CD1c-positive myeloid dendritic cell (primary cell): ENCODE measurements around the gene SPATA21.
A peak's percentile ranks its signal among the peaks of the same experiment; 100 is the strongest.

ENCODE experiments used
- DNase-seq: peaks from one replicate; pipeline ENCODE4 v3.0.0-alpha.2; 2016; ENCODE audit errors: extremely low spot score

The SPATA21 gene

DNA sequence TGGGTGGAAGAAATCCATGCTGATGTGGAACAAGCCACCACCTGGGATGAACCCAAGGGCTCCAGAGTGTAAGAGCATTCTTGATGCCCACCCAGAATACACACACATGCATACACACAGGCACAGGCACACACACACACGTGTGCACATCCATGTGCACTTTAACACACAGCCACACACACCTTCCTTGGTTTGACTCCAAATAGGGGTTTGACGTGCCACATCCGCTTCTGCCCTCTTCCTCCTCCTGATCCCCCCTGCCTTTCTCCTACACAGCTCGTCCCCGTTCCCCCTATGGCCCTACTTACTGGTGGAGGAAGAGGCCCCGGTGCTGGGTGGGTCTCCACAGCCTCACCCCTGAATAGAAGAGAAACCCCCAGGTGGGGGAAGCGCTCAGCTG lies 16.0 kb downstream of the SPATA21 start:
- no peak for DNase-seq

GRCh38 chr1:16420424-16421118 lies 16.7 kb downstream of the SPATA21 start:
- no peak for DNase-seq

DNA sequence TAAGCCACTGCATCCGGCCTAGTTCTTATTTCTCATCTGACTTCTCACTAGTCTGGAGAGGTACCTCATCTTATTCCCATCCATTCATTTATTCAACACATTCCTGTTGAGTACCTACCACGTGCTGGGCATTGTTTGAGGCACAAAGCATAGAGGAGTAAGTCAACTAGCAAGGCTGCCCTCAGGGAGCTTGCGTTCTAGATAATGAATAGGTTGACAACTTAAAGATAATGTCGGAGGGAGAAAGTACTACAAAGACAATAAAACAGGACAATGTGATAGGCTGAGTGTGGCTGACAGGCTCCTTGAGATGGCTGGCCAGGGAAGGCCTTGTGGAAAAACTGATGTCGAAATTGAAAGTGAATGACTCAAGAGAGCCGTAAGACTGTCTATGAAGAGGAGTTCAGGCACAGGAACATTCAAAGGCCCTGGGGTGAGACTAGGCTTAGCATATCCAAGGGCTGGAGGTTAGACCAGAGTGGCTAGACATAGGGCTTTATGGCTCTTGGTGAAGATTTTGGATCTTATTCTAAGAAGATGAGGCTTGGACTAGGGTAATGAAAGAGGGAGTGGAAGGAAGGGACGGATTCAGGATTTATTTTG lies 18.3 kb downstream of the SPATA21 start:
- DNase-seq: no peak

GRCh38 chr1:16413191-16413590 lies 24.0 kb downstream of the SPATA21 start:
- DNase-seq: no peak

DNA sequence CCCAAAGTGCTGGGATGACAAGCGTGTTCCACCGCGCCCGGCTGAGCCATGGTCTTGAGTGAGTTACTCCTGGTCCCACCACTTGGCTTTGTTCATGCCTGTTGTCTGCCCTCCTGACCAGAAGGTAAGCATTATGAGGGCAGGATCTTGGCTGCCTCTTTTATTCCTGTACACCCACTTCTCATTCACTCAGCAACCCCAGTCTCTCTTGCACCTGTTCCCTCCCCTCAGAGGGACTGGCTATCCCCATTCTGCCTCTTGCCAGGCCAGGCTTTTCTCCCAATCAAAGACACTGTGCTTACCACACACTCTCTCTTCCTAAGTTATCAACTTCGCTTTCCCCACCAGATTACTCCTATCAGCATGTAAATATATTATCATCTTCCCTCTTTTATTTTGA lies 26.4 kb downstream of the SPATA21 start:
- no peak for DNase-seq

DNA sequence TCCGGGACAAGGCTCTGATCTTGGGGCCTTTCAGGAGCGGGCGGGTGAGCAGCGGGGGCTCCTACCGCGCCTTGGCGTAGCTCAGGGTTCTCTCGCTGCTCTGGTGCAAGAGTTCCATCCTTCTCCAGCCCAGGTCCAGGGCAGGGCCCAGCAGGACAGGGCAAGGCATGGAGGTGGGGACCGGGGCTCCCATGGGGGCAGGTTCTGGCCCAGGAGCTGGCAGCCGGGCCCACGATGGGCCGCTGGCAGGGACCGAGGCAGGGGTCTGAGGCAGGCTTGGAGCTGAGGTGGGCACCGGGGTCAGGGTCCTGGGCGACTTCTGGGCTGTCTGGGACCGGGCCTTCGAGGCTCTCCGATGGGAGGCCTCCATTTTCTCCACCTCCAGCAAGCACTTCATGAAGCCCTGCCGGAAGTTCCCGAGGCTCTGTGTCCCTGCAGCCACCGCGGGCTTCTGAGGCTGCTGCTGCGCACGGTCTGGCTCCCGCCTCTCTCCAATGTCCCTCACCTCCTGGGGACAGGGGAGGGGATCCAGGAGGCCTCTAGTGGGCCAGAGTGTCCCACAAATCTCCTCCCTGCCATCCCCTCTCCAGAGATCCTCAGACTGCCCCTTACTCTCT lies 27.6 kb downstream of the SPATA21 start:
- DNase-seq: no peak

DNA sequence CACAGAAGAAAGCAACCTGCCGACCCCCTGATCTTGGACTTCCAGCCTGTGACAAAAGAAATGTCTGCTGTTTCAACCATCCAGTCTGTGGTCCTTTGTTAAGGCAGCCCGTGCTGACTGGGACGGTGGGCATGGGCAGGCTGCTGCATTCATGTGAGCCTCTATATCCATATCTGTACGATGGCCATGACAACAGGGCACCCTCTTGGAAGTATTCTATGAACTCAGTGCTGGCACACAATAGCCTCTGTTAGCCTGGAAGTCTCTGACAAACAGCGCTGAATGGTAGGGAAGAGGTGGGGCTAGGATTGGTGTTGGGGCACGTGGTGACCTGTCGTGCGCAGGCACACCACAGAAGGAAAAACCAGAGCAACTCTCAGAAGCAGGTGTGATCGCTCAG lies 30.4 kb downstream of the SPATA21 start:
- no peak for DNase-seq

DNA sequence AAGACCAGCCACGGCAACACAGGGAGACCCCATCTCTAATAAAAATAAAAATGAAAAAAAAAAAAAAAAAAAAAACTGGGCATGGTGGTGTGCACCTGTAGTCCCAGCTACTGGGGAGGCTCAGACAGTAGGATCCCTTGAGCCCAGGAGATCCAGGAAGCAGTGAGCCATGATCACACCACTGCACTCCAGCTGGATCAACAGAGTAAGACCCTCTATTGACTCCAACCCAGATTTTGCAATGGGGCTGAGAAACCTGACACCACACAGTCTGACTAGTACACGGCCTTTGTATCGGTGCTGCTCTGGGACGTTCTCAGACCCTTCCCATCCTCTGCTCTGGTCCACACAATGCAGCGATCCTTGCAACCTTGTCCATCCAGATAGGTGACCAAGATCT lies 31.8 kb downstream of the SPATA21 start:
- DNase-seq: no peak

GRCh38 chr1:16402742-16403141 lies 34.5 kb downstream of the SPATA21 start:
- DNase-seq: no peak

GRCh38 chr1:16398371-16398953 lies 38.8 kb downstream of the SPATA21 start:
- DNase-seq: no peak

DNA sequence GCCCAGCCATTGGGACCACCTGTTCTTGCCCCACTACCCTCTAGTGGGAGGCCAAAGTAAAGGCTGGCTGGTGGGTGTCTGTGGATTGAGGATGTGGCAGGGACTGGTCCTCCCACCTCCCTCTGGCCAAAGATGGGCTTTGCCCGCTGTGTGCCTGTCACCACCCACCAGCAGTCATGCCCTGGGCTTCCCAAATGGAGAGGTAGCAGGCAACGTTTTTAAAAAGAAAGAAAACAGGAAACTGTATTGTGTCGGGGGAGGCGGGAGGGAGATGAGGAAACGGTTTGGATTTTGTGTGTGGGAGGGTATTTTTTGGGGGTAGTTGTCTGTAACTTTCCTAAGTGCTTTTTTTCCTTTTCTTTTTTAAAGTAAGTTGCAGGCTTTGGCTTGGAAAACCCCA lies 40.1 kb downstream of the SPATA21 start:
- peak; percentile 61 for DNase-seq

- DNase-seq: no peak
These were observed 40.6 kb downstream of the SPATA21 start for GRCh38 chr1:16396591-16396990.

DNA sequence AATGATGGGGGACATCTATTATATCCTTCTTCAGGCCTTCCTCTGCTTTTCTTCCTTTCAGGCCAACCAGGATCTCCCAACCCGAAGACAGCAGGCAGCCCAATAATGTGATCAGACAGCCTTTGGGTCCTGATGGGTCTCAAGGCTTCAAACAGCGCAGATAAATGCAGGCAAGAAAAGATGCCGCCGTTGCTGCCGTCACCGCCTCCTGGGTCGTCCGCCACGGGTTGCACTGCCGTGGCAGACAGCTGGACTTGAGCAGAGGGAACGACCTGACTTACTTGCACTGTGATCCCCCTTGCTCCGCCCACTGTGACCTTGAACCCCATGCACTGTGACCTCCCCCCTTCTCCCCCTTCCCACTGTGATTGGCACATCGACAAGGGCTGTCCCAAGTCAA lies 42.2 kb downstream of the SPATA21 start:
- no peak for DNase-seq

GRCh38 chr1:16393570-16394521 lies 43.4 kb downstream of the SPATA21 start:
- DNase-seq: no peak

DNA sequence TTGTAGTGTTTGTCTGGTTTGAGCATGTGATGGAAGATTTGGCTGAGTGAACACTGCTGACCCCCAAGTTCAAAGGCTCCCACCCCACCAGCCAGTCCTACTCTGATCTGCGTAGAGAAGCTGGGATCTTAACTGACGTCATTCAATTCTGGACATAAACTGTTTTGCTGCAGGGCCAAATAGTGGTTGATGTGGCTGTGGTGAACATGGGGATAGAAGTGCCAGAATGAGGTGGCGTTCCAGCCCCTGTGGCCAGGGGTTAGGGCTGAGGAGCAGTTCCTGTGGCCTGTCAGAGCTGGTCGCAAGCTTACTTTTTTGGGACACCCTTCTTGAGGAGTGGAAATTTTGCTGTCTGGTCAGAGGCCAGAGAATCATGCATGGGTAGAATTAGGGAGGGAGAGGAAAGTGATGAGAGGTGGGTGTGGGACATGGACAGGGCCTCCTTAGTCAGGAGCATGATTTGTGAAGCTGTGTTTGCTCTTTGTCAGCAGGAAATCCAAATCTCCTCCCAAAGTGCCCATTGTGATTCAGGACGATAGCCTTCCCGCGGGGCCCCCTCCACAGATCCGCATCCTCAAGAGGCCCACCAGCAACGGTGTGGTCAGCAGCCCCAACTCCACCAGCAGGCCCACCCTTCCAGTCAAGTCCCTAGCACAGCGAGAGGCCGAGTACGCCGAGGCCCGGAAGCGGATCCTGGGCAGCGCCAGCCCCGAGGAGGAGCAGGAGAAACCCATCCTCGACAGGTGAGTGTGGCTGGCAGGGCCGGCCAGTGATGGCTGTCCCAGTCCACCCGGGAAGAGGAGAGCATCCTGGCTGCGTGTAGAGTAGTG lies 44.3 kb downstream of the SPATA21 start:
- DNase-seq: no peak

- peak; percentile 42 for DNase-seq
These were observed 45.8 kb downstream of the SPATA21 start for GRCh38 chr1:16391411-16391810.

DNA sequence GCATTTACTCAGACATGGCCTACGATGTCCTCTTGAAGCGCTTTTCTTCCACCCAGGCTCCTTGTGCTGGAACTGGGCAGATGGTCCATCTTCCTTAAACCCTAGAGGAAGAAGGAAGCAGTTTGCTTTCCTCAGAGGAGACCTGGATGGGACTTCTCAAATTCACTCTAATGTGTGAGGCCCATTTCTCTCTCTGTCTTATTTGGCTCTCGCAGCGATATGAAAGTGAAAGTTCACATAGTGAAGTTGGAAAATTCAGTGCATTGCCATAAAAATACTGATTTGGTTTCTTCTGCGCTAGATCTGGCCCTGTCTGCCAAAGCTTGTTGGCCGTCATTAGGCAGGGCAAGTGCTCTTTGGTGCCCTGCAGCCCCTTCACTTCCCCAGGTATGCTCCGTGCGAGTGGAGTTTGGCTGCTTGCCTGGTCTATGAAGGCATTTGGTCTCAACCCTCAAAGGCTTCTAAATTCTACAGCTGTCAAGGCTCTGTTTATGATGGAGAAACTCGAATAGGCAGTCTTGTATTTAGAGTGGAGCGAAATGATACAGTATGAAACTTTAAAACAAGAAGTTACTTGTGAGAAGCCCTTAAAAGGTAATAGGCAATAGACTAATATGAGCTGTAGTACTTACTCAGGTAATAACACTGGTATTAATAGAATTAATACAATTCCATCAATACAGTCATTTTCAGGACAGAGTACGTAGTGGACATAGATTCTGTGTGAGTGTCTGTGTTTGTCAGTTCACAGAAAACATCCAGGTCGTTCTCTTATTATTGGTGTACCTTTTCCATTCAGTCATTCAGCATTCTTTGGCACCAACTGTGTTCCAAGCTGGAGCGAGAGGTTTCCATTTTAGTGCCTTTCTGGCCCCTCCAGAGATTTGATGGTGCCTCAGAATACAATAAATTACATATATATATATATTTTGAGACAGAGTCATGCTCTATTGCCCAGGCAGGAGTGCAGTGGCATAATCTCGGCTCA lies 49.7 kb downstream of the SPATA21 start:
- peak; percentile 58 for DNase-seq

- DNase-seq: peak; percentile 25
These were observed 50.6 kb downstream of the SPATA21 start for GRCh38 chr1:16386454-16387113.
